Panc1 (cell line): ENCODE measurements around the gene HOXD3. TPM values are rescaled to one million over a fixed set of nuclear protein-coding genes. Genes with fewer than 3 reads are reported as not detected.

Source experiments
- ATAC-seq: fragments of 200-7000 bp; cut with Tn5 transposase; 2 replicates; pipeline ENCODE4 v1.9.1; 2020; ENCODE audit warnings: mild to moderate bottlenecking, moderate library complexity
- BruUV-seq: library from RNA; stranded (reverse); fragments of 400-500 nt; replicated peaks from 2 replicates; lab custom pipeline; 2021; lab: Mats Ljungman, UMichigan
- CTCF ChIA-PET: fragments of 300-600 bp; sonication (Branson Sonifier 250); formaldehyde crosslinking; loops from one replicate; lab custom pipeline; 2022; ENCODE audit warnings: antibody characterized with exemption; lab: Charles Lee
- POLR2A ChIA-PET: fragments of 300-600 bp; sonication (Branson Sonifier 250); formaldehyde crosslinking; loops from one replicate; lab custom pipeline; 2022; ENCODE audit warnings: antibody characterized with exemption; lab: Charles Lee
- DNase-seq: peaks from one replicate; pipeline ENCODE4 v3.0.0-alpha.2; 2010; ENCODE audit warnings: low read depth, low spot score
- H3K27ac ChIP-seq: 2 replicates; pipeline ENCODE4 v1.5.1; 2011; ENCODE audit warnings: mild to moderate bottlenecking, low read length, inconsistent platforms
- H3K27me3 ChIP-seq: fragments of 200-500 bp; sonication (Bioruptor generic); 2 replicates; pipeline ENCODE4 v1.6.0; 2014; ENCODE audit warnings: low read length, inconsistent platforms; ENCODE audit not compliant: control insufficient read depth, insufficient read depth
- H3K36me3 ChIP-seq: fragments of 200-500 bp; sonication (Bioruptor generic); 2 replicates; pipeline ENCODE4 v1.5.1; 2014; ENCODE audit warnings: inconsistent platforms, mild to moderate bottlenecking, low read length, moderate library complexity; ENCODE audit not compliant: control insufficient read depth, insufficient read depth
- H3K4me1 ChIP-seq: 2 replicates; pipeline ENCODE4 v1.5.1; 2011; ENCODE audit warnings: inconsistent platforms, mild to moderate bottlenecking, low read length, moderate library complexity; ENCODE audit not compliant: control insufficient read depth, insufficient read depth
- H3K4me3 ChIP-seq, 2 experiments: 2 replicates each; pipeline ENCODE4 v1.5.1; 2011 to 2012; ENCODE audit warnings: low read depth in 2 of 2, low read length in 2 of 2, mild to moderate bottlenecking in 2 of 2, inconsistent platforms in 1 of 2, moderate library complexity in 1 of 2
- H3K9me3 ChIP-seq: fragments of 200-500 bp; sonication (Bioruptor generic); 2 replicates; pipeline ENCODE4 v1.5.1; 2014; ENCODE audit warnings: low read depth, mild to moderate bottlenecking, inconsistent platforms, low read length, moderate library complexity; ENCODE audit not compliant: control insufficient read depth, insufficient read depth
- POLR2AphosphoS5 ChIP-seq: IDR thresholded peaks from 2 replicates; pipeline ENCODE4 v1.6.1; 2012; ENCODE audit warnings: mild to moderate bottlenecking, low read depth, low read length, moderate library complexity
- SIN3A ChIP-seq: IDR thresholded peaks from 2 replicates; pipeline ENCODE4 v1.6.1; 2012; ENCODE audit warnings: low read depth, mild to moderate bottlenecking, low read length, moderate library complexity, borderline replicate concordance; ENCODE audit not compliant: insufficient read depth
- TCF7L2 ChIP-seq: IDR thresholded peaks from 2 replicates; pipeline ENCODE4 v1.6.1; 2011; ENCODE audit warnings: mild to moderate bottlenecking, low read depth, low read length, inconsistent platforms
- in situ Hi-C: cut with HindIII; loops from 2 replicates; pipeline ENCODE4 v1.10.0; 2016; ENCODE audit warnings: low sequenced_read_pairs, low pct_unique_long_range_greater_than_20kb
- intact Hi-C: fragments of 100-400 bp; cut with micrococcal nuclease; formaldehyde crosslinking; loops from one replicate; pipeline ENCODE4 v1.10.0; 2022; ENCODE audit not compliant: unreplicated experiment
- total RNA-seq: library from RNA; stranded (reverse); gene quantifications from one replicate; pipeline ENCODE4 v1.2.1, GENCODE V29; 2021; ENCODE audit not compliant: unreplicated experiment
- TF ChIP-seq, protein P1 (sequence below): fragments of 450-650 bp; IDR thresholded peaks from 2 replicates; pipeline ENCODE4 v1.5.1; 2017; ENCODE audit warnings: mild to moderate bottlenecking
- TF ChIP-seq, protein P2 (sequence below), 2 experiments: IDR thresholded peaks; 2 replicates each; pipeline ENCODE4 v1.6.1; 2011 to 2012; ENCODE audit warnings: low read depth in 2 of 2, control low read depth in 1 of 2, low read length in 1 of 2, mild to moderate bottlenecking in 1 of 2, moderate library complexity in 1 of 2; ENCODE audit not compliant: insufficient read depth in 1 of 2

The HOXD3 gene
- total RNA-seq, 1 experiment from 2014 or later: 1.8 TPM

DNA sequence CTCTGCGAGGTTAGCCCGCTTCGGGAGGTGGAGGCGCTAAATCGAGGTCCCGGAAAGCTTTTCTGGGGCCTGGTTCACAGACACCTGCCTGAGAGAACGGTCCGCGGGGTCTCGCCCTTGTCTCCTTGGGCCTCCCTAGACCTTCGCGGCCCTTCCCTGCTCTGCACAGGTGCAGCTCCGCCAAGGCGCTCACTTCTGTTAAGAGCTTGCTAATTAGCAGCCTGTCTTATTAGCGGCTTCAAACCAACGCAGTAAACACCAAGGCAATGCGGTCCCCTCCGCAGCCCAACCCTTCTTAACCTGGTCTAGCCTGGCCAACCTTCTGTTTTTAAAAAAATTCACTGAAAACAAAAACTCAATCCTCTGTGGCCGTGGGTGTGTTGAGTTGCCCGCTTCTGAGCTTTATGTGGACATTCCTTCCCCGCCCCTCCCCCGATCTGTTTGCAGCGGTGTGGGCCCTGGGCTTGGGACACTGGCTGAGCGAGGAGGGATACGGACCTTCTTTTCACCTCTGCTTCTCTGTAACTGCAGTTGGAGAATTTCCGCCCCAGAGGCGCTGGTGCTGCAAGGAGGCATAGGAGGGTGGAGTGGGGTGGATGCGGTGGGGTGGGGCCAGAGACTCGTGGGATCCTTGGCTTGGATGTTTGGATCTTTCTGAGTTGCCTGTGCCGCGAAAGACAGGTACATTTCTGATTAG is 9.2 kb upstream of the HOXD3 start:
- POLR2A ChIA-PET: no interaction called here
- Histone ChIP-seq H3K27ac (no peak overlapping the region), H3K9me3 (no peaks in the 10 kb centered on the region), H3K4me3 (no peak overlapping the region), H3K36me3 (no peaks in the 10 kb centered on the region), H3K4me1 (no peaks in the 10 kb centered on the region), H3K27me3 (no peaks in the 10 kb centered on the region)
- in situ Hi-C loops (no loop called here), intact Hi-C loops (no loop called here)
- BruUV-seq: no TSS peak
- TF ChIP-seq, protein P1, sequence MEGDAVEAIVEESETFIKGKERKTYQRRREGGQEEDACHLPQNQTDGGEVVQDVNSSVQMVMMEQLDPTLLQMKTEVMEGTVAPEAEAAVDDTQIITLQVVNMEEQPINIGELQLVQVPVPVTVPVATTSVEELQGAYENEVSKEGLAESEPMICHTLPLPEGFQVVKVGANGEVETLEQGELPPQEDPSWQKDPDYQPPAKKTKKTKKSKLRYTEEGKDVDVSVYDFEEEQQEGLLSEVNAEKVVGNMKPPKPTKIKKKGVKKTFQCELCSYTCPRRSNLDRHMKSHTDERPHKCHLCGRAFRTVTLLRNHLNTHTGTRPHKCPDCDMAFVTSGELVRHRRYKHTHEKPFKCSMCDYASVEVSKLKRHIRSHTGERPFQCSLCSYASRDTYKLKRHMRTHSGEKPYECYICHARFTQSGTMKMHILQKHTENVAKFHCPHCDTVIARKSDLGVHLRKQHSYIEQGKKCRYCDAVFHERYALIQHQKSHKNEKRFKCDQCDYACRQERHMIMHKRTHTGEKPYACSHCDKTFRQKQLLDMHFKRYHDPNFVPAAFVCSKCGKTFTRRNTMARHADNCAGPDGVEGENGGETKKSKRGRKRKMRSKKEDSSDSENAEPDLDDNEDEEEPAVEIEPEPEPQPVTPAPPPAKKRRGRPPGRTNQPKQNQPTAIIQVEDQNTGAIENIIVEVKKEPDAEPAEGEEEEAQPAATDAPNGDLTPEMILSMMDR: no peak
- no peak for DNase-seq
- CTCF ChIA-PET: no interaction called here
- no peak for ATAC-seq

DNA sequence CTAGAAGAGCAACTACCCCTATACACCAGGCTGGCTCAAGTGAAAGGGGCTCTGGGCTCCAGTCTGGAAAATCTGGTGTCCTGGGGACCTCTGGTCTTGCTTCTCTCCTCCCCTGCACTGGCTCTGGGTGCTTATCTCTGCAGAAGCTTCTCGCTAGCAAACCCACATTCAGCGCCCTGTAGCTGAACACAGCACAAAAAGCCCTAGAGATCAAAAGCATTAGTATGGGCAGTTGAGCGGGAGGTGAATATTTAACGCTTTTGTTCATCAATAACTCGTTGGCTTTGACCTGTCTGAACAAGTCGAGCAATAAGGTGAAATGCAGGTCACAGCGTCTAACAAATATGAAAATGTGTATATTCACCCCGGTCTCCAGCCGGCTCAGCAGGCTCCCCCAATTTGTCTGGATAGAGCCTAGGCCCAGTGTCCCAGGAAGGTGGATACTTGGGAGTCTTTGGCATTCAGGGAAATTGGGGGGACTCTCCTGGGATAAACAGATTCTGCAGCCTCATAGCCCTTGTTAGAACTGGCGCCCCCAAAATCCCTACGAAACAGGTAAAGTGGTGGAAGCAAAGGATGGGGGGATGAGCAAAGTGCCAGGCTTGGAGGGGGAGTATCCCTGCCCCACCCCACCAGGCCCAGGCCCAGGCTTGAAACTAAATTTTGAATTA is 8.2 kb upstream of the HOXD3 start:
- DNase-seq: no peak
- H3K27me3 ChIP-seq: no peaks in the 10 kb centered on the region
- no peak overlapping the region for H3K27ac ChIP-seq
- H3K9me3 ChIP-seq: no peaks in the 10 kb centered on the region
- CTCF ChIA-PET: no interaction called here
- TF ChIP-seq POLR2AphosphoS5 (no peak), SIN3A (no peak), TCF7L2 (no peak)
- TF ChIP-seq, protein P1: no peak
- TF ChIP-seq, protein P2, sequence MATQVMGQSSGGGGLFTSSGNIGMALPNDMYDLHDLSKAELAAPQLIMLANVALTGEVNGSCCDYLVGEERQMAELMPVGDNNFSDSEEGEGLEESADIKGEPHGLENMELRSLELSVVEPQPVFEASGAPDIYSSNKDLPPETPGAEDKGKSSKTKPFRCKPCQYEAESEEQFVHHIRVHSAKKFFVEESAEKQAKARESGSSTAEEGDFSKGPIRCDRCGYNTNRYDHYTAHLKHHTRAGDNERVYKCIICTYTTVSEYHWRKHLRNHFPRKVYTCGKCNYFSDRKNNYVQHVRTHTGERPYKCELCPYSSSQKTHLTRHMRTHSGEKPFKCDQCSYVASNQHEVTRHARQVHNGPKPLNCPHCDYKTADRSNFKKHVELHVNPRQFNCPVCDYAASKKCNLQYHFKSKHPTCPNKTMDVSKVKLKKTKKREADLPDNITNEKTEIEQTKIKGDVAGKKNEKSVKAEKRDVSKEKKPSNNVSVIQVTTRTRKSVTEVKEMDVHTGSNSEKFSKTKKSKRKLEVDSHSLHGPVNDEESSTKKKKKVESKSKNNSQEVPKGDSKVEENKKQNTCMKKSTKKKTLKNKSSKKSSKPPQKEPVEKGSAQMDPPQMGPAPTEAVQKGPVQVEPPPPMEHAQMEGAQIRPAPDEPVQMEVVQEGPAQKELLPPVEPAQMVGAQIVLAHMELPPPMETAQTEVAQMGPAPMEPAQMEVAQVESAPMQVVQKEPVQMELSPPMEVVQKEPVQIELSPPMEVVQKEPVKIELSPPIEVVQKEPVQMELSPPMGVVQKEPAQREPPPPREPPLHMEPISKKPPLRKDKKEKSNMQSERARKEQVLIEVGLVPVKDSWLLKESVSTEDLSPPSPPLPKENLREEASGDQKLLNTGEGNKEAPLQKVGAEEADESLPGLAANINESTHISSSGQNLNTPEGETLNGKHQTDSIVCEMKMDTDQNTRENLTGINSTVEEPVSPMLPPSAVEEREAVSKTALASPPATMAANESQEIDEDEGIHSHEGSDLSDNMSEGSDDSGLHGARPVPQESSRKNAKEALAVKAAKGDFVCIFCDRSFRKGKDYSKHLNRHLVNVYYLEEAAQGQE (IDR thresholded peaks at IDR 0.05; ENCODE audit: insufficient read depth in 1 of 2, low read depth in 2 of 2, low read length in 1 of 2): no peak
- H3K4me1 ChIP-seq: no peaks in the 10 kb centered on the region
- H3K4me3 ChIP-seq: no peak overlapping the region
- no TSS peak for BruUV-seq
- POLR2A ChIA-PET: no interaction called here
- H3K36me3 ChIP-seq: no peaks in the 10 kb centered on the region
- in situ Hi-C loops (no loop called here), intact Hi-C loops (no loop called here)
- ATAC-seq: no peak
